Panc1 (cell line): ENCODE results near the gene GUK1. TPM values are rescaled to one million over a fixed set of nuclear protein-coding genes. Genes with fewer than 3 reads are reported as not detected.

Experiments used
- ATAC-seq: fragments of 200-7000 bp; cut with Tn5 transposase; 2 replicates; pipeline ENCODE4 v1.9.1; 2020; ENCODE audit warnings: mild to moderate bottlenecking, moderate library complexity
- BruUV-seq: library from RNA; stranded (reverse); fragments of 400-500 nt; replicated peaks from 2 replicates; lab custom pipeline; 2021; lab: Mats Ljungman, UMichigan
- CTCF ChIA-PET: fragments of 300-600 bp; sonication (Branson Sonifier 250); formaldehyde crosslinking; loops from one replicate; lab custom pipeline; 2022; ENCODE audit warnings: antibody characterized with exemption; lab: Charles Lee
- POLR2A ChIA-PET: fragments of 300-600 bp; sonication (Branson Sonifier 250); formaldehyde crosslinking; loops from one replicate; lab custom pipeline; 2022; ENCODE audit warnings: antibody characterized with exemption; lab: Charles Lee
- DNase-seq: peaks from one replicate; pipeline ENCODE4 v3.0.0-alpha.2; 2010; ENCODE audit warnings: low read depth, low spot score
- H3K27ac ChIP-seq: 2 replicates; pipeline ENCODE4 v1.5.1; 2011; ENCODE audit warnings: mild to moderate bottlenecking, low read length, inconsistent platforms
- H3K27me3 ChIP-seq: fragments of 200-500 bp; sonication (Bioruptor generic); 2 replicates; pipeline ENCODE4 v1.6.0; 2014; ENCODE audit warnings: low read length, inconsistent platforms; ENCODE audit not compliant: control insufficient read depth, insufficient read depth
- H3K36me3 ChIP-seq: fragments of 200-500 bp; sonication (Bioruptor generic); 2 replicates; pipeline ENCODE4 v1.5.1; 2014; ENCODE audit warnings: inconsistent platforms, mild to moderate bottlenecking, low read length, moderate library complexity; ENCODE audit not compliant: control insufficient read depth, insufficient read depth
- H3K4me1 ChIP-seq: 2 replicates; pipeline ENCODE4 v1.5.1; 2011; ENCODE audit warnings: inconsistent platforms, mild to moderate bottlenecking, low read length, moderate library complexity; ENCODE audit not compliant: control insufficient read depth, insufficient read depth
- H3K4me3 ChIP-seq, 2 experiments: 2 replicates each; pipeline ENCODE4 v1.5.1; 2011 to 2012; ENCODE audit warnings: low read depth in 2 of 2, low read length in 2 of 2, mild to moderate bottlenecking in 2 of 2, inconsistent platforms in 1 of 2, moderate library complexity in 1 of 2
- H3K9me3 ChIP-seq: fragments of 200-500 bp; sonication (Bioruptor generic); 2 replicates; pipeline ENCODE4 v1.5.1; 2014; ENCODE audit warnings: low read depth, mild to moderate bottlenecking, inconsistent platforms, low read length, moderate library complexity; ENCODE audit not compliant: control insufficient read depth, insufficient read depth
- POLR2AphosphoS5 ChIP-seq: IDR thresholded peaks from 2 replicates; pipeline ENCODE4 v1.6.1; 2012; ENCODE audit warnings: mild to moderate bottlenecking, low read depth, low read length, moderate library complexity
- SIN3A ChIP-seq: IDR thresholded peaks from 2 replicates; pipeline ENCODE4 v1.6.1; 2012; ENCODE audit warnings: low read depth, mild to moderate bottlenecking, low read length, moderate library complexity, borderline replicate concordance; ENCODE audit not compliant: insufficient read depth
- TCF7L2 ChIP-seq: IDR thresholded peaks from 2 replicates; pipeline ENCODE4 v1.6.1; 2011; ENCODE audit warnings: mild to moderate bottlenecking, low read depth, low read length, inconsistent platforms
- in situ Hi-C: cut with HindIII; loops from 2 replicates; pipeline ENCODE4 v1.10.0; 2016; ENCODE audit warnings: low sequenced_read_pairs, low pct_unique_long_range_greater_than_20kb
- intact Hi-C: fragments of 100-400 bp; cut with micrococcal nuclease; formaldehyde crosslinking; loops from one replicate; pipeline ENCODE4 v1.10.0; 2022; ENCODE audit not compliant: unreplicated experiment
- total RNA-seq: library from RNA; stranded (reverse); gene quantifications from one replicate; pipeline ENCODE4 v1.2.1, GENCODE V29; 2021; ENCODE audit not compliant: unreplicated experiment
- TF ChIP-seq, protein P1 (sequence below), 2 experiments: IDR thresholded peaks; 2 replicates each; pipeline ENCODE4 v1.6.1; 2011 to 2012; ENCODE audit warnings: low read depth in 2 of 2, control low read depth in 1 of 2, low read length in 1 of 2, mild to moderate bottlenecking in 1 of 2, moderate library complexity in 1 of 2; ENCODE audit not compliant: insufficient read depth in 1 of 2
- TF ChIP-seq, protein P2 (sequence below): fragments of 450-650 bp; IDR thresholded peaks from 2 replicates; pipeline ENCODE4 v1.5.1; 2017; ENCODE audit warnings: mild to moderate bottlenecking

The GUK1 gene
- total RNA-seq, 1 experiment from 2014 or later, result 188 TPM

DNA sequence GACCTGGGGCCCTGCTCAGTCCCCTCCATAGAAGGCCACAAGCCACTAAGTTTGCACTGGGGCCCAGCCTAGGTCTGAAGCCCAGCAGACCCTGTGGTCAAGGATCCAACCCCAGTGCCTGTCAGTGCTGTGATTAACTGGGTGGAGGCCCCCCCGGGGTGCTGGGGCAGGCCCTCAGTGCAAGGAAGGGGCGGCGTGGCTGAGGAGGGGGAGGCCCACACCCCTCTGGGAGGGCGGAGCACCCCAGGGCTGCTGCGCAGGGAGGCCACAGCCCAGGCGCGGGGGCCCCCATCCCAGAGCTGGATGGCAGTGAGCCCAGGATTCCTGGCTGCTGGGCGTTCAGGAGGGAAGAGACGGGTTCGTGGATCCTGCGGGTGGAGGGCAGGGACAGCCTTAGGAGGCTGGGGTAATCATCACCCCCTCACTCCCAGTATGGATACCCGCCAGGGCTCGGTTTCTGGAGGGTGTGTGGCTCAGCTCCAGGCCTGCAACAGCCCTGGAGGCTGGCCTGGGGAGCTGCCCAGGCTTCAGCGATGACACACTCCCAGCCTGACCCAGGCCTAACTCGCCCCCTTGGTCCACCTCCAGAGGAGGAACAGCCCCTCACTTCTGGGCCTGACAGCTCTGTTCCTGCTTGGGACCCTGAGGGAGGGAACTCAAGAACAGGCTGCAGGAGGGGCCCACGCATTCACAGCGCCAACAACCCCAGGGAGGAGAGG is 10.5 kb downstream of the GUK1 start:
- DNase-seq, result no peak
- no peak overlapping the region; the same call in 1 of the 2 replicates for H3K27ac ChIP-seq
- no TSS peak for BruUV-seq
- ChIA-PET POLR2A (no interaction called here), CTCF (no interaction called here)
- H3K4me1 ChIP-seq, result peaks cover 28% of the 10 kb centered on the region
- H3K36me3 ChIP-seq, result no peaks in the 10 kb centered on the region; the same call in 1 of the 2 replicates
- H3K27me3 ChIP-seq, result no peaks in the 10 kb centered on the region
- intact Hi-C loops, result no loop called here
- H3K9me3 ChIP-seq, result no peaks in the 10 kb centered on the region
- no peak overlapping the region for H3K4me3 ChIP-seq
- ATAC-seq, result peak; percentile 38
- in situ Hi-C loops, result no loop called here
- TF ChIP-seq POLR2AphosphoS5, result no peak
- TF ChIP-seq, protein P1, sequence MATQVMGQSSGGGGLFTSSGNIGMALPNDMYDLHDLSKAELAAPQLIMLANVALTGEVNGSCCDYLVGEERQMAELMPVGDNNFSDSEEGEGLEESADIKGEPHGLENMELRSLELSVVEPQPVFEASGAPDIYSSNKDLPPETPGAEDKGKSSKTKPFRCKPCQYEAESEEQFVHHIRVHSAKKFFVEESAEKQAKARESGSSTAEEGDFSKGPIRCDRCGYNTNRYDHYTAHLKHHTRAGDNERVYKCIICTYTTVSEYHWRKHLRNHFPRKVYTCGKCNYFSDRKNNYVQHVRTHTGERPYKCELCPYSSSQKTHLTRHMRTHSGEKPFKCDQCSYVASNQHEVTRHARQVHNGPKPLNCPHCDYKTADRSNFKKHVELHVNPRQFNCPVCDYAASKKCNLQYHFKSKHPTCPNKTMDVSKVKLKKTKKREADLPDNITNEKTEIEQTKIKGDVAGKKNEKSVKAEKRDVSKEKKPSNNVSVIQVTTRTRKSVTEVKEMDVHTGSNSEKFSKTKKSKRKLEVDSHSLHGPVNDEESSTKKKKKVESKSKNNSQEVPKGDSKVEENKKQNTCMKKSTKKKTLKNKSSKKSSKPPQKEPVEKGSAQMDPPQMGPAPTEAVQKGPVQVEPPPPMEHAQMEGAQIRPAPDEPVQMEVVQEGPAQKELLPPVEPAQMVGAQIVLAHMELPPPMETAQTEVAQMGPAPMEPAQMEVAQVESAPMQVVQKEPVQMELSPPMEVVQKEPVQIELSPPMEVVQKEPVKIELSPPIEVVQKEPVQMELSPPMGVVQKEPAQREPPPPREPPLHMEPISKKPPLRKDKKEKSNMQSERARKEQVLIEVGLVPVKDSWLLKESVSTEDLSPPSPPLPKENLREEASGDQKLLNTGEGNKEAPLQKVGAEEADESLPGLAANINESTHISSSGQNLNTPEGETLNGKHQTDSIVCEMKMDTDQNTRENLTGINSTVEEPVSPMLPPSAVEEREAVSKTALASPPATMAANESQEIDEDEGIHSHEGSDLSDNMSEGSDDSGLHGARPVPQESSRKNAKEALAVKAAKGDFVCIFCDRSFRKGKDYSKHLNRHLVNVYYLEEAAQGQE (IDR thresholded peaks at IDR 0.05; ENCODE audit: insufficient read depth in 1 of 2, low read depth in 2 of 2, low read length in 1 of 2), result no peak
- TF ChIP-seq TCF7L2, result no peak
- no peak for TF ChIP-seq SIN3A
- TF ChIP-seq, protein P2, sequence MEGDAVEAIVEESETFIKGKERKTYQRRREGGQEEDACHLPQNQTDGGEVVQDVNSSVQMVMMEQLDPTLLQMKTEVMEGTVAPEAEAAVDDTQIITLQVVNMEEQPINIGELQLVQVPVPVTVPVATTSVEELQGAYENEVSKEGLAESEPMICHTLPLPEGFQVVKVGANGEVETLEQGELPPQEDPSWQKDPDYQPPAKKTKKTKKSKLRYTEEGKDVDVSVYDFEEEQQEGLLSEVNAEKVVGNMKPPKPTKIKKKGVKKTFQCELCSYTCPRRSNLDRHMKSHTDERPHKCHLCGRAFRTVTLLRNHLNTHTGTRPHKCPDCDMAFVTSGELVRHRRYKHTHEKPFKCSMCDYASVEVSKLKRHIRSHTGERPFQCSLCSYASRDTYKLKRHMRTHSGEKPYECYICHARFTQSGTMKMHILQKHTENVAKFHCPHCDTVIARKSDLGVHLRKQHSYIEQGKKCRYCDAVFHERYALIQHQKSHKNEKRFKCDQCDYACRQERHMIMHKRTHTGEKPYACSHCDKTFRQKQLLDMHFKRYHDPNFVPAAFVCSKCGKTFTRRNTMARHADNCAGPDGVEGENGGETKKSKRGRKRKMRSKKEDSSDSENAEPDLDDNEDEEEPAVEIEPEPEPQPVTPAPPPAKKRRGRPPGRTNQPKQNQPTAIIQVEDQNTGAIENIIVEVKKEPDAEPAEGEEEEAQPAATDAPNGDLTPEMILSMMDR, result no peak

DNA sequence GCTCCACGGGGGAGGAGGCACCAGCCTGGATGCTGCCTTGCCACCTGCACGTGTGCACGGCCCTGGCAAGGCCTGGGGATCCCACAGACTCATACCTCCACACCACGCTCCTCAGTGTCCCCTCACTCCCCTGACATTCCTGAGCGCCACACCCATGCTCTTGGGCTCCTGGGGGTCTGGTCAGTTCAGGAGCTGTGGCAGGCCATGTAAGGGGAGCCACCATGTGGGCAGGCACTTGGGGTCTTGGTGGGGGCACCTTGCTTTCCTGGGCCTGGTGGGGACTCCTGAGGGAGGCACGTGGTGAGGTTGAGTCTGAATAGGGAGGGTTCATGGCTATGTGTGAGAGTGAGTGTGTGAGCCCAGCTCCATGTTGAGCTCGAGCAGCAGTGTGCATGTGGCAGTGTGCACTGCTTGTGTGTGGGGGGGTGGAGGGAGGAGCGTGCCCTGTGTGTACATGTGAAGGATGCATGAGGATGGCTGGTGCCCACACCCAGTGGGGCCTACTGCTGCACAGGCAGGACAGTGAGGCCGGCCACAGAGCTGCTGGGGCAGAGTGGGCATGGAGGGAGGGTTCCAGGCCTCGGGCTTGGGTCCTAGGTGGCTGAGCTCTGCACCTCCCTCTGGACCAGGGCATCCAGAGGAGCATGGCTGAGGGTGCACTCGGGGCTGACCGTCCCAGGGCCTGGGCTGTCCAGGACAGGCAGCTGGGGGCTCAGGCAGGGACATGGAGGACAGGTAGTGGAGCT is 11.3 kb downstream of the GUK1 start:
- H3K4me3 ChIP-seq, result no peak overlapping the region
- ChIA-PET POLR2A (no interaction called here), CTCF (interaction anchor here (0.9 kb wide), 1 partner anchor 21 kb away, joined by 3 read pairs; no protein-coding TSS in a partner anchor)
- peaks cover 28% of the 10 kb centered on the region for H3K4me1 ChIP-seq
- no peaks in the 10 kb centered on the region for H3K9me3 ChIP-seq
- TF ChIP-seq POLR2AphosphoS5 (no peak), TCF7L2 (no peak)
- TF ChIP-seq, protein P2, result no peak
- TF ChIP-seq, protein P1 (IDR thresholded peaks at IDR 0.05; ENCODE audit: insufficient read depth in 1 of 2, low read depth in 2 of 2, low read length in 1 of 2), result no peak
- ATAC-seq, result peak; percentile 13; the same call in 1 of the 2 replicates
- intact Hi-C loops (no loop called here), in situ Hi-C loops (no loop called here)
- no peak for DNase-seq
- no TSS peak for BruUV-seq
- H3K27me3 ChIP-seq, result no peaks in the 10 kb centered on the region
- H3K27ac ChIP-seq, result no peak overlapping the region
- no peaks in the 10 kb centered on the region; the same call in 1 of the 2 replicates for H3K36me3 ChIP-seq
